CD14-positive monocyte (primary cell): ENCODE data around the gene CDYL2. TPM values are rescaled to one million over a fixed set of nuclear protein-coding genes. Genes with fewer than 3 reads are reported as not detected.

Experiments used
- DNase-seq, 3 donors: peaks; one replicate each; pipeline ENCODE4 v3.0.0-alpha.2; 2011 to 2022
- H2AFZ ChIP-seq: 2 replicates; pipeline ENCODE4 v1.6.0; 2012; ENCODE audit warnings: mild to moderate bottlenecking, low read depth, low read length, inconsistent platforms; ENCODE audit not compliant: insufficient read depth, poor library complexity, severe bottlenecking
- H3K27ac ChIP-seq, 2 donors: 1 replicate in 1 of 2; 2 replicates in 1 of 2; pipeline ENCODE4 v1.5.1; 2012 to 2013; ENCODE audit warnings: low read length in 2 of 2, control low read depth in 1 of 2, inconsistent platforms in 1 of 2, low read depth in 1 of 2, mild to moderate bottlenecking in 1 of 2
- H3K27me3 ChIP-seq, 2 donors: one replicate each; pipeline versions ENCODE4 v1.6.0 to v1.6.1; 2011 to 2013; ENCODE audit warnings: low read length in 2 of 2; ENCODE audit not compliant: control insufficient read depth in 2 of 2, insufficient read depth in 2 of 2
- H3K36me3 ChIP-seq, 2 donors: replicated peaks in 1 of 2; 1 replicate in 1 of 2; 2 replicates in 1 of 2; pipeline versions ENCODE4 v1.5.1 to v1.6.1; 2012 to 2013; ENCODE audit warnings: low read length in 2 of 2, control low read depth in 1 of 2, inconsistent platforms in 1 of 2, mild to moderate bottlenecking in 1 of 2; ENCODE audit not compliant: insufficient read depth in 2 of 2, control insufficient read depth in 1 of 2
- H3K4me1 ChIP-seq, 2 donors: 1 replicate in 1 of 2; 2 replicates in 1 of 2; pipeline versions ENCODE4 v1.5.1 to v1.6.1; 2012 to 2013; ENCODE audit warnings: low read length in 2 of 2, control low read depth in 1 of 2, inconsistent platforms in 1 of 2, mild to moderate bottlenecking in 1 of 2, moderate library complexity in 1 of 2; ENCODE audit not compliant: insufficient read depth in 2 of 2, control insufficient read depth in 1 of 2
- H3K4me2 ChIP-seq: replicated peaks from 2 replicates; pipeline ENCODE3; 2012; ENCODE audit warnings: low read length, moderate library complexity, mild to moderate bottlenecking; ENCODE audit not compliant: poor library complexity, severe bottlenecking; ENCODE audit errors: extremely low read depth
- H3K4me3 ChIP-seq, 3 experiments: fragments of 200-600 bp in 1 of 3; sonication (generic) in 1 of 3; replicated peaks in 1 of 3; 1 replicate in 2 of 3; 2 replicates in 1 of 3; pipeline ENCODE4 v1.5.1; 2011 to 2013; ENCODE audit warnings: low read length in 3 of 3, mild to moderate bottlenecking in 3 of 3, control low read depth in 2 of 3, low read depth in 2 of 3, inconsistent platforms in 1 of 3, moderate library complexity in 1 of 3
- H3K79me2 ChIP-seq: 2 replicates; pipeline ENCODE4 v1.6.0; 2012; ENCODE audit warnings: mild to moderate bottlenecking, control low read depth, inconsistent platforms, low read length, moderate library complexity; ENCODE audit not compliant: insufficient read depth
- H3K9ac ChIP-seq: 2 replicates; pipeline ENCODE4 v1.6.0; 2017; ENCODE audit warnings: low read length, mild to moderate bottlenecking; ENCODE audit not compliant: insufficient read depth, poor library complexity, severe bottlenecking
- H3K9me3 ChIP-seq, 2 donors: replicated peaks in 1 of 2; 1 replicate in 1 of 2; 2 replicates in 1 of 2; pipeline versions ENCODE4 v1.5.1 to v1.6.1; 2012 to 2013; ENCODE audit warnings: low read length in 2 of 2, control low read depth in 1 of 2; ENCODE audit not compliant: control insufficient read depth in 1 of 2, insufficient read depth in 1 of 2
- H4K20me1 ChIP-seq: 2 replicates; pipeline ENCODE4 v1.6.0; 2012; ENCODE audit warnings: mild to moderate bottlenecking, low read length, control low read depth, moderate library complexity; ENCODE audit not compliant: insufficient read depth
- H3K27ac Mint-ChIP-seq, 7 donors: one replicate each; pipeline ENCODE4 v1.8.0; 2020; ENCODE audit warnings: mild to moderate bottlenecking in 7 of 7, mixed read lengths in 7 of 7, moderate library complexity in 6 of 7, inconsistent platforms in 2 of 7
- H3K27me3 Mint-ChIP-seq, 3 donors: one replicate each; pipeline ENCODE4 v1.8.0; 2021 to 2022; ENCODE audit warnings: low read depth in 3 of 3, mild to moderate bottlenecking in 3 of 3, mixed read lengths in 3 of 3, moderate library complexity in 3 of 3, inconsistent platforms in 1 of 3
- H3K36me3 Mint-ChIP-seq, 2 donors: one replicate each; pipeline ENCODE4 v1.8.0; 2020; ENCODE audit warnings: mixed read lengths in 2 of 2, inconsistent platforms in 1 of 2, mild to moderate bottlenecking in 1 of 2
- H3K4me1 Mint-ChIP-seq: one replicate; pipeline ENCODE4 v1.8.0; 2020; ENCODE audit warnings: mild to moderate bottlenecking, mixed read lengths
- H3K4me3 Mint-ChIP-seq, 2 donors: one replicate each; pipeline ENCODE4 v1.8.0; 2020; ENCODE audit warnings: mild to moderate bottlenecking in 2 of 2, mixed read lengths in 2 of 2, moderate library complexity in 1 of 2
- H3K9me3 Mint-ChIP-seq, 7 donors: one replicate each; pipeline ENCODE4 v1.8.0; 2020 to 2022; ENCODE audit warnings: mixed read lengths in 7 of 7, mild to moderate bottlenecking in 6 of 7, moderate library complexity in 6 of 7, inconsistent platforms in 2 of 7
- CTCF ChIP-seq: fragments of 200-600 bp; IDR thresholded peaks from one replicate; pipeline ENCODE4 v1.8.0; 2022; ENCODE audit warnings: antibody characterized with exemption, mild to moderate bottlenecking
- WGBS: methylation state at CpG from one replicate; pipeline ENCODE4 v1.1.5; 2013; ENCODE audit warnings: missing lambda C conversion rate; ENCODE audit not compliant: insufficient coverage; 5-methylcytosine and 5-hydroxymethylcytosine counted together
- intact Hi-C, 2 donors: fragments of 100-400 bp; cut with micrococcal nuclease; formaldehyde crosslinking; loops; one replicate each; pipeline versions ENCODE4 v1.15.0 to v1.15.1; 2023
- polyA plus RNA-seq, 3 donors: library from polyadenylated mRNA; depleted of rRNA in 1 of 3; unstranded in 2 of 3; stranded (reverse) in 1 of 3; fragments of 300-500 nt in 2 of 3; fragments of >200 nt in 1 of 3; fragmentation: Illumina TruSeq in 2 of 3; gene quantifications; 1 replicate in 2 of 3; 2 replicates in 1 of 3; pipeline ENCODE4 v1.2.3, GENCODE V29; 2012 to 2021

Gene CDYL2
- polyA plus RNA-seq, 3 donors, result 0.42 to 2.6 (median 0.93) TPM

DNA sequence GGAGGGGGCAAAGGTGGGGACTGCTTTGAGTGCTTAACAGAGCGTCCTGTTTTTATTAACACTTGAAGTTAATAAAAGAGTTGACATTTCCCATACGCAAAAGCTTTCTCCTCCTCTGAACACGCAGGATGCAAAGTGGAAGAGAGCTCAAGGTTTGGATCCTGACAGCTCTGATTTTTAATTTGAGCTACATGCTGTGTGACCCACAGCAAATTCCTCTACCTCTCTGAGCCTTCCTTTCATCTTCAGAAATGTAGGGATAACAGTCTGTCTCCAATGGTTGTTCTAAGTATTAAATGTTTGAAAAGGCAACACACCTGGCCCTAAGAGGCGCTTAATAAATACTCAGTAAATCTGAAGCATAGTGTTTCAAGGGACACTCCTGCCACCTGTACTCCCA, 93.0 kb downstream of the CDYL2 start:
- H3K79me2 ChIP-seq, result no peaks in the 10 kb centered on the region
- H3K9me3 Mint-ChIP-seq, result peaks cover 0 to 11% (median 3%) of the 10 kb centered on the region in 7 donors
- H3K4me3 ChIP-seq, result no peak overlapping the region
- no peak overlapping the region for H3K9ac ChIP-seq
- H3K27ac Mint-ChIP-seq, result no peak overlapping the region
- H3K36me3 Mint-ChIP-seq, result peaks cover 0 to 3% of the 10 kb centered on the region in 2 donors
- no peak overlapping the region for H3K4me3 Mint-ChIP-seq
- WGBS, result 82% methylated on average over 4 of the region's 4 CpGs
- no peak overlapping the region for H3K4me2 ChIP-seq
- H3K27me3 Mint-ChIP-seq, result peaks cover 0 to 2% (median 0%) of the 10 kb centered on the region in 3 donors
- H3K4me1 ChIP-seq, result no peaks in the 10 kb centered on the region
- peaks cover 4 to 14% of the 10 kb centered on the region in 2 donors for H3K9me3 ChIP-seq
- no peaks in the 10 kb centered on the region for H3K4me1 Mint-ChIP-seq
- no peaks in the 10 kb centered on the region for H3K27me3 ChIP-seq
- no peak overlapping the region for H3K27ac ChIP-seq
- H4K20me1 ChIP-seq, result no peaks in the 10 kb centered on the region
- intact Hi-C loops, result no loop called here
- no peak for TF ChIP-seq CTCF
- no peaks in the 10 kb centered on the region for H3K36me3 ChIP-seq
- no peak overlapping the region for H2AFZ ChIP-seq
- DNase-seq, result no peak

- WGBS, result 95% methylated on average over 6 of the region's 8 CpGs
- H4K20me1 ChIP-seq, result no peaks in the 10 kb centered on the region
- no peaks in the 10 kb centered on the region for H3K27me3 ChIP-seq
- DNase-seq, result no peak
- peaks cover 4 to 14% of the 10 kb centered on the region in 2 donors for H3K9me3 ChIP-seq
- H3K36me3 ChIP-seq, result no peaks in the 10 kb centered on the region
- no peak overlapping the region for H3K27ac ChIP-seq
- no peak overlapping the region for H2AFZ ChIP-seq
- no peak overlapping the region for H3K4me2 ChIP-seq
- TF ChIP-seq CTCF, result no peak
- Mint-ChIP-seq H3K27ac (no peak overlapping the region), H3K9me3 (peaks cover 0 to 13% (median 3%) of the 10 kb centered on the region in 7 donors), H3K4me3 (no peak overlapping the region), H3K27me3 (peaks cover 0 to 2% (median 0%) of the 10 kb centered on the region in 3 donors), H3K4me1 (no peaks in the 10 kb centered on the region), H3K36me3 (peaks cover 0 to 3% of the 10 kb centered on the region in 2 donors)
- no peak overlapping the region for H3K4me3 ChIP-seq
- no peaks in the 10 kb centered on the region for H3K4me1 ChIP-seq
- intact Hi-C loops, result no loop called here
- no peak overlapping the region for H3K9ac ChIP-seq
- no peaks in the 10 kb centered on the region for H3K79me2 ChIP-seq
Observed at GRCh38 chr16:80710918-80711317, 93.5 kb downstream of the CDYL2 start.
